Type B pancreatic cell (in vitro differentiated cells): Measurements from ENCODE around the gene PRR11. TPM values are rescaled to one million over a fixed set of nuclear protein-coding genes. Genes with fewer than 3 reads are reported as not detected.
"Not testable (repeated sequence)": the region's sequence is repeated elsewhere in the genome, so short reads cannot be mapped to it uniquely, and the experiment has no call there.

ENCODE experiments used
- DNase-seq: peaks from one replicate; pipeline ENCODE4 v3.0.0; 2021; ENCODE audit warnings: mixed read lengths; ENCODE audit not compliant: unreplicated experiment; ENCODE audit errors: extremely low spot score
- H3K27ac Mint-ChIP-seq: 2 replicates; pipeline ENCODE4 v1.8.0; 2021; ENCODE audit warnings: mild to moderate bottlenecking, mixed read lengths
- H3K27me3 Mint-ChIP-seq: 2 replicates; pipeline ENCODE4 v1.8.0; 2021; ENCODE audit warnings: mixed read lengths
- H3K36me3 Mint-ChIP-seq: 2 replicates; pipeline ENCODE4 v1.8.0; 2021; ENCODE audit warnings: mixed read lengths
- H3K4me1 Mint-ChIP-seq: one replicate; pipeline ENCODE4 v1.8.0; 2021; ENCODE audit warnings: mixed read lengths; ENCODE audit not compliant: unreplicated experiment
- H3K4me3 Mint-ChIP-seq: 2 replicates; pipeline ENCODE4 v1.8.0; 2021; ENCODE audit warnings: mild to moderate bottlenecking, mixed read lengths
- H3K9me3 Mint-ChIP-seq: 2 replicates; pipeline ENCODE4 v1.8.0; 2021; ENCODE audit warnings: mixed read lengths
- total RNA-seq: library from RNA; stranded (reverse); gene quantifications from 2 replicates; pipeline ENCODE4 v1.2.1, GENCODE V29; 2021; ENCODE audit warnings: low replicate concordance
- TF ChIP-seq, protein P1 (sequence below): fragments of 200-600 bp; sonication (generic); conservative IDR thresholded peaks from 2 replicates; pipeline ENCODE4 v1.5.0; 2021; ENCODE audit warnings: antibody characterized with exemption, mild to moderate bottlenecking

Gene PRR11
- total RNA-seq, 1 donor from 2014 or later: 43.9 TPM

DNA sequence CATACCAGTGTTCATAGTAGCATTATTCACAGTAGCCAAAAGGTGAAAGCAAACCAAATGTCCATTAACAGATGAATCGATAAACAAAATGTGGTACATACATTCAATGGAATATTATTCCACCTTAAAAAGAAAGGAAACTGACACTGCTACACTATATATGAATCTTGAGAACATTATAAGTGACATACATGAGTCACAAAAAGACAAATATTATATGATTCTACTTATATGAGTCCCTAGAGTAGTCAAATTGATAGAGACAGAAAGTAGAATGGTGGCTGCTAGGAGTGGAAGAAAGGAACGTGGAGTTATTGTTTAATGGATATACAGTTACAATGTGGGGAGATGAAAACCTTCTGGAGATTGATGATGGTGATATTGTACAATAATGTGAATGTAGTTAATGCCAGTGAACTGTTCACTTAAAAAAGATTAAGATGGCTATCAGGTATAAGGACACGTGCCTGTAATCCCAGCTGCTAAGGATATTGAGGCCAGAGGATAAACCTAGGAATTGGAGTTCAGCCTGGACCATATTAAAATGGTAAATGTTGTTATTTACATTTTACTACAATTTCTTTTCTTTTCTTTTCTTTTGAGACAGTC, 28.6 kb upstream of the PRR11 start:
- Mint-ChIP-seq H3K4me1 (no peaks in the 10 kb centered on the region), H3K4me3 (no peak overlapping the region), H3K36me3 (peaks cover 18% of the 10 kb centered on the region), H3K9me3 (no peaks in the 10 kb centered on the region), H3K27me3 (no peaks in the 10 kb centered on the region), H3K27ac (no peak overlapping the region)
- no peak for DNase-seq
- TF ChIP-seq, protein P1, sequence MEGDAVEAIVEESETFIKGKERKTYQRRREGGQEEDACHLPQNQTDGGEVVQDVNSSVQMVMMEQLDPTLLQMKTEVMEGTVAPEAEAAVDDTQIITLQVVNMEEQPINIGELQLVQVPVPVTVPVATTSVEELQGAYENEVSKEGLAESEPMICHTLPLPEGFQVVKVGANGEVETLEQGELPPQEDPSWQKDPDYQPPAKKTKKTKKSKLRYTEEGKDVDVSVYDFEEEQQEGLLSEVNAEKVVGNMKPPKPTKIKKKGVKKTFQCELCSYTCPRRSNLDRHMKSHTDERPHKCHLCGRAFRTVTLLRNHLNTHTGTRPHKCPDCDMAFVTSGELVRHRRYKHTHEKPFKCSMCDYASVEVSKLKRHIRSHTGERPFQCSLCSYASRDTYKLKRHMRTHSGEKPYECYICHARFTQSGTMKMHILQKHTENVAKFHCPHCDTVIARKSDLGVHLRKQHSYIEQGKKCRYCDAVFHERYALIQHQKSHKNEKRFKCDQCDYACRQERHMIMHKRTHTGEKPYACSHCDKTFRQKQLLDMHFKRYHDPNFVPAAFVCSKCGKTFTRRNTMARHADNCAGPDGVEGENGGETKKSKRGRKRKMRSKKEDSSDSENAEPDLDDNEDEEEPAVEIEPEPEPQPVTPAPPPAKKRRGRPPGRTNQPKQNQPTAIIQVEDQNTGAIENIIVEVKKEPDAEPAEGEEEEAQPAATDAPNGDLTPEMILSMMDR: no peak

DNA sequence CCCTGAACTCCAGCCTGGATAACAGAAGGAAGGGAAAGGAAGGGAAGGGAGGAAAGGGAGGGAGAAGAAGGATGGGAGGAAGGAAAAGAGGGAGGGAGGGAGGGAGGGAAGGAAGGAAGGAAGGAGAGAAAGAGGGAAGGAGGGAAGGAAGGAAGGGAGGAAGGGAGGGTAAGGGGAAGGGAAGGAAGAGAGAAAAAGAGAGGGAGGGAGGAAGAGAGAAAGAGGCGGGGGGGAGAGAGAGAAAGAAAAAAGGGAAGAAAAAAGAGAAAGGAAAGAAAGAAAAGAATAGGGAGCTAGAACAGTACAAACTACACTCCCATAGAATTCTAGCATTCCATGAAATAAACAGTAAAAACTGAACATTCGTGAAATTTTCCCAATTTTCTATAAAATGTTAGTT, 25.7 kb upstream of the PRR11 start:
- Mint-ChIP-seq H3K4me3 (no peak overlapping the region), H3K4me1 (no peaks in the 10 kb centered on the region), H3K9me3 (no peaks in the 10 kb centered on the region), H3K27ac (no peak overlapping the region), H3K27me3 (no peaks in the 10 kb centered on the region), H3K36me3 (peaks cover 16% of the 10 kb centered on the region)
- TF ChIP-seq, protein P1: no peak
- DNase-seq: no peak

- Mint-ChIP-seq H3K9me3 (no peaks in the 10 kb centered on the region), H3K36me3 (peaks cover 11% of the 10 kb centered on the region), H3K27ac (no peak overlapping the region), H3K4me1 (no peaks in the 10 kb centered on the region), H3K4me3 (no peak overlapping the region), H3K27me3 (no peaks in the 10 kb centered on the region)
- no peak for DNase-seq
- TF ChIP-seq, protein P1: no peak
Observed at GRCh38 chr17:59131131-59131530, 24.4 kb upstream of the PRR11 start.

DNA sequence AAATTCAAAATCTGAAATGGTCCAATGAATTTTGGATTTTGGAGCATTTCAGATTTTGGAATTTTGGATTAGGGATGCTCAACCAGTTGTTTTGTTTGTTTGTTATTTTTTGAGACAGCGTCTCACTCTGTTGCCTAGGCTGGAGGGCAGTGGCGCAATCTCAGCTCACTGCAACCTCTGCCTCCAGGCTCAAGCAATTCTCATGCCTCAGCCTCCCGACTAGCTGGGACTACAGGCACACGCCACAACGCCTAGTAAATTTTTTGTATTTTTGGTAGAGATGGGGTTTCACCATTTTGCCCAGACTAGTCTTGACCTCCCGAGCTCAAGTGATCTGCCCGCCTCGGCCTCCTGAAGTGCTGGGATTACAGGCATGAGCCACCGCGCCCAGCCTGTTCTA, 17.2 kb upstream of the PRR11 start:
- H3K27me3 Mint-ChIP-seq, H3K36me3 Mint-ChIP-seq, H3K4me3 Mint-ChIP-seq, H3K27ac Mint-ChIP-seq, H3K4me1 Mint-ChIP-seq, DNase-seq, H3K9me3 Mint-ChIP-seq: not testable (repeated sequence)

DNA sequence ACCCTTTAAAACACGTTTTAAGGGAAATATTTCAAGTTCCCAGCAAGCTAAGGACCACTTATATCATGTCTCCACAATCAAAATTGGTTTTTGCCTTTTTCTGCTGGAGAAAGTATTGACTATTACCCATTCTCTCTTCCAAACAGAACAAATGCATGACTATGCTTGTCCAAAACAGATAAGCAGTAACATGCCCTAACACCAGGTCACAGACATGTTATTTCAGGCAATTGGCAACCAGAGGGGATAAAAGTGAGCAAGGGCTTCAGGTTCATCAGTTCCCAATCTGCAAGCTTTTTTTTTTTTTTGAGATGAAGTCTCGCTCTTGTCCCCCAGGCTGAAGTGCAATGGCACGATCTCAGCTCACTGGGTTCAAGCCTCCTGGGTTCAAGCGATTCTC, 15.6 kb upstream of the PRR11 start:
- Mint-ChIP-seq H3K27ac (no peak overlapping the region), H3K4me3 (no peak overlapping the region)

DNA sequence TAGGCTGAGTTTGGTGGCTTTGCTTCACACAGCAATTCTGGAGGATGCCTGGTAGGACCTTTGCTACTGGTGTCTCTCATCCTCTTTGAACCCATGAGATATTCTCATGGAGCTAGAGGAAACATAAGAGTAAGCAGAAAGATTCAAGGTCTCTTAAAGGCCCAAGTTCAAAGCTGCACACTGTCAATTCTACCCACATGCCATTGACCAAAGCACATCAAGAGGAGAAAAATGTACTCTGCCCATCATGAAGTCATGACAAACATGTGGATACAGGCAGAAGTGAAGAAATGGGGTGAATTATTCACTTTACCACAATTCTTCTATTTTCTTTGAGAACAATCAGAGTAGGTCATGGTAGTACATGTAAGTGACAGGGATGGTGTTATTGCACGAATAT, 13.7 kb upstream of the PRR11 start:
- H3K36me3 Mint-ChIP-seq: peaks cover 13% of the 10 kb centered on the region
- DNase-seq: no peak
- no peaks in the 10 kb centered on the region for H3K9me3 Mint-ChIP-seq
- no peak overlapping the region for H3K27ac Mint-ChIP-seq
- no peak overlapping the region for H3K4me3 Mint-ChIP-seq
- H3K4me1 Mint-ChIP-seq: no peaks in the 10 kb centered on the region
- TF ChIP-seq, protein P1: no peak
- H3K27me3 Mint-ChIP-seq: no peaks in the 10 kb centered on the region

More for the DNA sequence above, 15.6 kb upstream of the PRR11 start:
- TF ChIP-seq, protein P1: no peak
- Mint-ChIP-seq H3K4me1 (no peaks in the 10 kb centered on the region), H3K9me3 (no peaks in the 10 kb centered on the region), H3K36me3 (peaks cover 9% of the 10 kb centered on the region), H3K27me3 (no peaks in the 10 kb centered on the region)
- no peak for DNase-seq
